Endothelial cell of umbilical vein (primary cell): ENCODE results near the gene PDCD1LG2. TPM values are rescaled to one million over a fixed set of nuclear protein-coding genes. Genes with fewer than 3 reads are reported as not detected.

Experiments
- BruUV-seq: library from RNA; stranded (reverse); fragments of 400-500 nt; replicated peaks from 2 replicates; lab custom pipeline; 2021; lab: Mats Ljungman, UMichigan
- CTCF ChIA-PET: fragments of 300-600, 350-600 bp; sonication (Branson Sonifier 250); formaldehyde crosslinking; loops from one replicate; lab custom pipeline; 2021; ENCODE audit warnings: antibody characterized with exemption, inconsistent platforms; lab: Charles Lee
- POLR2A ChIA-PET: fragments of 300-600, 350-600 bp; sonication (Branson Sonifier 250); formaldehyde crosslinking; loops from one replicate; lab custom pipeline; 2021; ENCODE audit warnings: antibody characterized with exemption, inconsistent platforms; lab: Charles Lee
- DNase-seq: peaks from one replicate; pipeline ENCODE4 v3.0.0-alpha.2; 2011; ENCODE audit warnings: low read depth, low spot score
- FAIRE-seq: peaks from 2 replicates; lab custom pipeline; 2011; peaks lifted over from hg19 to GRCh38; lab: Jason Lieb, UNC
- H2AFZ ChIP-seq: 2 replicates; pipeline ENCODE4 v1.6.0; 2012; ENCODE audit warnings: low read depth, low read length, control low read depth, inconsistent platforms
- H3K27ac ChIP-seq: 2 replicates; pipeline ENCODE4 v1.5.1; 2011; ENCODE audit warnings: low read depth, mild to moderate bottlenecking, control low read depth, low read length, moderate library complexity; ENCODE audit not compliant: insufficient read depth
- H3K27me3 ChIP-seq, 2 experiments: 2 replicates each; pipeline versions ENCODE4 v1.6.0 to v1.6.1; 2011; ENCODE audit warnings: low read length in 2 of 2, mixed read lengths in 1 of 2; ENCODE audit not compliant: control insufficient read depth in 2 of 2, insufficient read depth in 2 of 2
- H3K36me3 ChIP-seq, 2 experiments: 2 replicates in 1 of 2; 3 replicates in 1 of 2; pipeline ENCODE4 v1.5.1; 2011; ENCODE audit warnings: low read length in 2 of 2, mild to moderate bottlenecking in 1 of 2, moderate library complexity in 1 of 2; ENCODE audit not compliant: control insufficient read depth in 2 of 2, insufficient read depth in 2 of 2; ENCODE audit errors: extremely low read depth in 1 of 2
- H3K4me1 ChIP-seq: 3 replicates; pipeline ENCODE4 v1.5.1; 2011; ENCODE audit warnings: mild to moderate bottlenecking, low read length; ENCODE audit not compliant: control insufficient read depth, insufficient read depth; ENCODE audit errors: extremely low read depth
- H3K4me2 ChIP-seq: 2 replicates; pipeline ENCODE4 v1.6.1; 2011; ENCODE audit warnings: low read length, control low read depth, mixed read lengths; ENCODE audit not compliant: insufficient read depth
- H3K4me3 ChIP-seq, 3 experiments: fragments of 200-600 bp in 1 of 3; sonication (generic), shearing (Covaris generic) in 1 of 3; replicated peaks in 1 of 3; 2 replicates each; pipeline ENCODE4 v1.5.1; 2011 to 2016; ENCODE audit warnings: control low read depth in 3 of 3, low read length in 3 of 3, mild to moderate bottlenecking in 2 of 3, inconsistent platforms in 1 of 3, low read depth in 1 of 3, moderate library complexity in 1 of 3; ENCODE audit not compliant: insufficient read depth in 1 of 3
- H3K79me2 ChIP-seq: 2 replicates; pipeline ENCODE4 v1.6.0; 2012; ENCODE audit warnings: low read length, inconsistent platforms; ENCODE audit not compliant: control insufficient read depth, insufficient read depth
- H3K9ac ChIP-seq: replicated peaks from 2 replicates; pipeline ENCODE3; 2011; ENCODE audit warnings: low read length, control low read depth; ENCODE audit not compliant: insufficient read depth; ENCODE audit errors: extremely low read depth
- H3K9me1 ChIP-seq: replicated peaks from 3 replicates; pipeline ENCODE4 v1.6.0; 2011; ENCODE audit warnings: mild to moderate bottlenecking, low read length; ENCODE audit not compliant: control insufficient read depth, insufficient read depth; ENCODE audit errors: extremely low read depth
- H3K9me3 ChIP-seq: replicated peaks from 2 replicates; pipeline ENCODE4 v1.5.1; 2012; ENCODE audit warnings: low read length, inconsistent platforms; ENCODE audit not compliant: control insufficient read depth, insufficient read depth
- H4K20me1 ChIP-seq: replicated peaks from 2 replicates; pipeline ENCODE3; 2011; ENCODE audit warnings: mild to moderate bottlenecking, low read length; ENCODE audit not compliant: control insufficient read depth, insufficient read depth; ENCODE audit errors: extremely low read depth
- CTCF ChIP-seq, 2 donors: IDR thresholded peaks; 1 replicate in 1 of 2; 2 replicates in 1 of 2; pipeline ENCODE4 v1.5.1; 2011; ENCODE audit warnings: low read length in 2 of 2, mild to moderate bottlenecking in 2 of 2, moderate library complexity in 2 of 2, control low read depth in 1 of 2, inconsistent platforms in 1 of 2, low read depth in 1 of 2; ENCODE audit not compliant: insufficient read depth in 1 of 2; ENCODE audit errors: extremely low read depth in 1 of 2
- EZH2 ChIP-seq: IDR thresholded peaks from 2 replicates; pipeline ENCODE4 v1.6.1; 2012; ENCODE audit warnings: borderline replicate concordance, low read depth, mild to moderate bottlenecking, moderate library complexity, low read length, inconsistent platforms; ENCODE audit not compliant: severe bottlenecking
- FOS ChIP-seq: IDR thresholded peaks from 2 replicates; pipeline ENCODE4 v1.6.1; 2011; ENCODE audit warnings: mild to moderate bottlenecking, low read length, moderate library complexity, borderline replicate concordance; ENCODE audit not compliant: insufficient read depth
- GATA2 ChIP-seq: IDR thresholded peaks from 2 replicates; pipeline ENCODE4 v1.7.0; 2011; ENCODE audit warnings: low read depth, mild to moderate bottlenecking, moderate library complexity, mixed read lengths, low read length; ENCODE audit not compliant: insufficient read length, insufficient read depth
- JUN ChIP-seq: IDR thresholded peaks from 2 replicates; pipeline ENCODE4 v1.6.1; 2011; ENCODE audit warnings: borderline replicate concordance, low read depth; ENCODE audit not compliant: insufficient read length, insufficient read depth
- MAX ChIP-seq: IDR thresholded peaks from 2 replicates; pipeline ENCODE4 v1.6.1; 2011; ENCODE audit not compliant: insufficient read depth, insufficient read length
- MYC ChIP-seq: IDR thresholded peaks from one replicate; pipeline ENCODE4 v1.6.1; 2011; ENCODE audit warnings: mild to moderate bottlenecking, low read depth, low read length
- POLR2A ChIP-seq: IDR thresholded peaks from 2 replicates; pipeline ENCODE4 v1.6.1; 2012; ENCODE audit warnings: low read depth, mild to moderate bottlenecking, control low read depth, low read length
- POLR2AphosphoS5 ChIP-seq: IDR thresholded peaks from 2 replicates; pipeline ENCODE4 v1.6.1; 2012; ENCODE audit warnings: low read depth, mild to moderate bottlenecking, control low read depth, low read length, moderate library complexity; ENCODE audit not compliant: insufficient read depth
- dilution Hi-C: fragments of 300-500 bp; cut with MboI; formaldehyde crosslinking; loops from one replicate; pipeline ENCODE4 v1.15.0; 2019; ENCODE audit warnings: low sequenced_read_pairs; ENCODE audit not compliant: extremely low pct_ligation_motif_present
- intact Hi-C: fragments of 100-400 bp; cut with micrococcal nuclease; formaldehyde crosslinking; loops from one replicate; pipeline ENCODE4 v1.10.0; 2022
- polyA plus RNA-seq, 4 experiments: library from polyadenylated mRNA; depleted of rRNA in 3 of 4; stranded (reverse) in 3 of 4; unstranded in 1 of 4; fragments of >200 nt; gene quantifications; 2 replicates each; pipeline versions ENCODE4 v1.2.1 to v1.2.3, GENCODE V29; 2011 to 2012; ENCODE audit warnings: missing spikeins in 1 of 4
- total RNA-seq: library from RNA; stranded (reverse); gene quantifications from 2 replicates; pipeline ENCODE4 v1.2.3, GENCODE V29; 2021

PDCD1LG2 gene
- total and polyA plus RNA-seq, 2 donors (not counting 3 experiments of a cell fraction or from before 2014, with no cell fraction given) = 7.9 to 9.5 TPM

- Histone ChIP-seq H3K4me3 (peak overlapping the region in 2 of 3 experiments; percentile 88 to 98), H3K4me1 (peaks cover 9% of the 10 kb centered on the region), H3K36me3 (no peaks in the 10 kb centered on the region), H2AFZ (peak overlapping the region; percentile 100), H4K20me1 (no peaks in the 10 kb centered on the region), H3K9me1 (no peaks in the 10 kb centered on the region), H3K9ac (peak overlapping the region; percentile 77), H3K27ac (no peak overlapping the region), H3K79me2 (no peaks in the 10 kb centered on the region), H3K4me2 (peak overlapping the region; percentile 99), H3K27me3 (no peaks in the 10 kb centered on the region), H3K9me3 (no peaks in the 10 kb centered on the region)
- intact Hi-C loops (loop anchor here (5.0 kb wide), 2 partner anchors 108 to 697 kb away; no protein-coding TSS in a partner anchor), dilution Hi-C loops (no loop called here)
- FAIRE-seq (no peak), DNase-seq (no peak)
- POLR2A ChIA-PET = interaction anchor here (0.7 to 2.2 kb wide), 2 partner anchors 19 to 698 kb away, joined by 3 to 11 read pairs; partner anchors contain the start of gene RIC1
- TF ChIP-seq MAX = no peak
- peak; percentile 28 for TF ChIP-seq GATA2
- CTCF ChIA-PET = interaction anchor here (0.7 to 2.8 kb wide), 15 partner anchors 9 to 859 kb away, joined by 3 to 29 read pairs (median 5); partner anchors contain the start of genes CD274, INSL6 and RIC1
- BruUV-seq = no TSS peak
Measured at GRCh38 chr9:5609226-5609596, 98.9 kb downstream of the PDCD1LG2 start.

- TF ChIP-seq MYC (no peak), POLR2AphosphoS5 (no peak), POLR2A (no peak), CTCF (IDR thresholded peaks at IDR 0.05; ENCODE audit: extremely low read depth in 1 of 2, insufficient read depth in 1 of 2, low read depth in 1 of 2, low read length in 2 of 2) (no peak), EZH2 (no peak), MAX (no peak), GATA2 (no peak), JUN (no peak), FOS (no peak)
- ChIA-PET POLR2A (no interaction called here), CTCF (interaction anchor here (2.8 kb wide), 1 partner anchor 10 kb away, joined by 29 read pairs; no protein-coding TSS in a partner anchor)
- H3K9ac ChIP-seq = no peak overlapping the region
- peaks cover 9% of the 10 kb centered on the region for H3K4me1 ChIP-seq
- H3K27me3 ChIP-seq = no peaks in the 10 kb centered on the region
- H3K4me3 ChIP-seq = no peak overlapping the region
- H3K9me3 ChIP-seq = no peaks in the 10 kb centered on the region
- H3K27ac ChIP-seq = no peak overlapping the region
- FAIRE-seq (no peak), DNase-seq (no peak)
- H2AFZ ChIP-seq = no peak overlapping the region
- intact Hi-C loops (no loop called here), dilution Hi-C loops (no loop called here)
- no TSS peak for BruUV-seq
- H3K36me3 ChIP-seq = no peaks in the 10 kb centered on the region
- H3K79me2 ChIP-seq = no peaks in the 10 kb centered on the region
- H4K20me1 ChIP-seq = no peaks in the 10 kb centered on the region
- no peak overlapping the region for H3K4me2 ChIP-seq
- H3K9me1 ChIP-seq = no peaks in the 10 kb centered on the region
Measured at GRCh38 chr9:5610491-5610890, 100.2 kb downstream of the PDCD1LG2 start.
